Stimulated activated memory B cell treated with anti-CD40 and anti-IgM and Interleukin-4, amounts not matched to agents 10 μg/mL and 1 μg/mL and 100 μg/mL, for 72 hours (primary cell): ENCODE data around the gene OR9Q1.
"Not testable (repeated sequence)": the region's sequence is repeated elsewhere in the genome, so short reads cannot be mapped to it uniquely, and the experiment has no call there.

Source experiments
- ATAC-seq: fragments of 150-1000 bp; cut with Tn5 transposase; 2 replicates; pipeline ENCODE4 v1.10.0; 2021
- H3K27ac Mint-ChIP-seq: one replicate; pipeline ENCODE4 v1.8.0; 2022; ENCODE audit warnings: mild to moderate bottlenecking, mixed read lengths
- H3K27me3 Mint-ChIP-seq: one replicate; pipeline ENCODE4 v1.8.0; 2022; ENCODE audit warnings: mixed read lengths
- H3K36me3 Mint-ChIP-seq: one replicate; pipeline ENCODE4 v1.8.0; 2022; ENCODE audit warnings: mixed read lengths
- H3K4me1 Mint-ChIP-seq: one replicate; pipeline ENCODE4 v1.8.0; 2022; ENCODE audit warnings: mixed read lengths
- H3K4me3 Mint-ChIP-seq: one replicate; pipeline ENCODE4 v1.8.0; 2022; ENCODE audit warnings: mild to moderate bottlenecking, moderate library complexity, mixed read lengths
- H3K9me3 Mint-ChIP-seq: one replicate; pipeline ENCODE4 v1.8.0; 2022; ENCODE audit warnings: mixed read lengths

OR9Q1 gene

GRCh38 chr11:58023435-58023931, at the start of gene OR9Q1:
Gene OR9Q1, plus strand, starts transcription at chr11:58023881. Its CDS starts 155,564 bp downstream, at chr11:58179445.
- peaks cover 14% of the 10 kb centered on the region for H3K27me3 Mint-ChIP-seq
- no peak within 1 kb of the TSS for H3K4me3 Mint-ChIP-seq
- H3K27ac Mint-ChIP-seq: no peak within 1 kb of the TSS
- ATAC-seq: no peak
- H3K4me1 Mint-ChIP-seq: no peaks in the 10 kb centered on the region
- H3K36me3 Mint-ChIP-seq: no peaks in the 10 kb centered on the region
- H3K9me3 Mint-ChIP-seq: no peaks in the 10 kb centered on the region

GRCh38 chr11:57974132-57974531, 49.5 kb upstream of the OR9Q1 start:
- Mint-ChIP-seq H3K27me3 (peaks cover 28% of the 10 kb centered on the region), H3K4me1 (no peaks in the 10 kb centered on the region), H3K9me3 (peaks cover 9% of the 10 kb centered on the region), H3K36me3 (no peaks in the 10 kb centered on the region), H3K4me3 (no peak overlapping the region), H3K27ac (no peak overlapping the region)
- no peak for ATAC-seq

GRCh38 chr11:57974848-57975601, 48.7 kb upstream of the OR9Q1 start:
- no peak overlapping the region for H3K27ac Mint-ChIP-seq
- peaks cover 9% of the 10 kb centered on the region for H3K9me3 Mint-ChIP-seq
- H3K4me1 Mint-ChIP-seq: no peaks in the 10 kb centered on the region
- peaks cover 28% of the 10 kb centered on the region for H3K27me3 Mint-ChIP-seq
- ATAC-seq: no peak
- no peaks in the 10 kb centered on the region for H3K36me3 Mint-ChIP-seq
- H3K4me3 Mint-ChIP-seq: no peak overlapping the region

- peaks cover 11% of the 10 kb centered on the region for H3K9me3 Mint-ChIP-seq
- H3K36me3 Mint-ChIP-seq: no peaks in the 10 kb centered on the region
- peaks cover 7% of the 10 kb centered on the region for H3K27me3 Mint-ChIP-seq
- H3K4me3 Mint-ChIP-seq: no peak overlapping the region
- no peak overlapping the region for H3K27ac Mint-ChIP-seq
- no peak for ATAC-seq
- H3K4me1 Mint-ChIP-seq: no peaks in the 10 kb centered on the region
These were observed 46.0 kb upstream of the OR9Q1 start for GRCh38 chr11:57977709-57978108.

- no peaks in the 10 kb centered on the region for H3K36me3 Mint-ChIP-seq
- no peaks in the 10 kb centered on the region for H3K4me1 Mint-ChIP-seq
- peaks cover 11% of the 10 kb centered on the region for H3K9me3 Mint-ChIP-seq
- H3K4me3 Mint-ChIP-seq: no peak overlapping the region
- peaks cover 11% of the 10 kb centered on the region for H3K27me3 Mint-ChIP-seq
- ATAC-seq: no peak
- no peak overlapping the region for H3K27ac Mint-ChIP-seq
These were observed 44.8 kb upstream of the OR9Q1 start for GRCh38 chr11:57978686-57979531.

- peaks cover 11% of the 10 kb centered on the region for H3K9me3 Mint-ChIP-seq
- no peak overlapping the region for H3K4me3 Mint-ChIP-seq
- no peak overlapping the region for H3K27ac Mint-ChIP-seq
- H3K36me3 Mint-ChIP-seq: no peaks in the 10 kb centered on the region
- H3K4me1 Mint-ChIP-seq: no peaks in the 10 kb centered on the region
- peaks cover 16% of the 10 kb centered on the region for H3K27me3 Mint-ChIP-seq
- ATAC-seq: no peak
These were observed 44.1 kb upstream of the OR9Q1 start for GRCh38 chr11:57979532-57980079.

- Mint-ChIP-seq H3K9me3 (peaks cover 11% of the 10 kb centered on the region), H3K27ac (no peak overlapping the region), H3K4me1 (no peaks in the 10 kb centered on the region), H3K36me3 (no peaks in the 10 kb centered on the region), H3K27me3 (peaks cover 16% of the 10 kb centered on the region), H3K4me3 (no peak overlapping the region)
- ATAC-seq: no peak
These were observed 43.5 kb upstream of the OR9Q1 start for GRCh38 chr11:57980201-57980600.

GRCh38 chr11:57981536-57981935, 42.1 kb upstream of the OR9Q1 start:
- Mint-ChIP-seq H3K4me1 (no peaks in the 10 kb centered on the region), H3K9me3 (peaks cover 7% of the 10 kb centered on the region), H3K27ac (no peak overlapping the region), H3K4me3 (no peak overlapping the region), H3K27me3 (peaks cover 16% of the 10 kb centered on the region), H3K36me3 (no peaks in the 10 kb centered on the region)
- ATAC-seq: no peak

- peaks cover 8% of the 10 kb centered on the region for H3K9me3 Mint-ChIP-seq
- H3K4me3 Mint-ChIP-seq: no peak overlapping the region
- no peak for ATAC-seq
- H3K4me1 Mint-ChIP-seq: no peaks in the 10 kb centered on the region
- no peaks in the 10 kb centered on the region for H3K36me3 Mint-ChIP-seq
- peaks cover 16% of the 10 kb centered on the region for H3K27me3 Mint-ChIP-seq
- H3K27ac Mint-ChIP-seq: no peak overlapping the region
These were observed 40.9 kb upstream of the OR9Q1 start for GRCh38 chr11:57982776-57983175.

- H3K4me3 Mint-ChIP-seq: no peak overlapping the region
- H3K36me3 Mint-ChIP-seq: no peaks in the 10 kb centered on the region
- no peak for ATAC-seq
- no peaks in the 10 kb centered on the region for H3K4me1 Mint-ChIP-seq
- H3K27me3 Mint-ChIP-seq: peaks cover 16% of the 10 kb centered on the region
- H3K9me3 Mint-ChIP-seq: peaks cover 11% of the 10 kb centered on the region
- H3K27ac Mint-ChIP-seq: no peak overlapping the region
These were observed 40.5 kb upstream of the OR9Q1 start for GRCh38 chr11:57983191-57983590.

- not testable (repeated sequence) for H3K9me3 Mint-ChIP-seq, H3K4me1 Mint-ChIP-seq, H3K27ac Mint-ChIP-seq, H3K36me3 Mint-ChIP-seq, H3K4me3 Mint-ChIP-seq, ATAC-seq
- H3K27me3 Mint-ChIP-seq: peaks cover 20% of the 10 kb centered on the region
These were observed 24.2 kb upstream of the OR9Q1 start for GRCh38 chr11:57999523-57999922.

- not testable (repeated sequence) for H3K4me1 Mint-ChIP-seq, H3K9me3 Mint-ChIP-seq, H3K4me3 Mint-ChIP-seq, ATAC-seq, H3K36me3 Mint-ChIP-seq, H3K27ac Mint-ChIP-seq
- H3K27me3 Mint-ChIP-seq: peaks cover 20% of the 10 kb centered on the region
These were observed 23.7 kb upstream of the OR9Q1 start for GRCh38 chr11:58000021-58000420.

- Mint-ChIP-seq H3K36me3 (no peaks in the 10 kb centered on the region), H3K4me1 (no peaks in the 10 kb centered on the region), H3K27ac (no peak overlapping the region), H3K27me3 (peaks cover 20% of the 10 kb centered on the region), H3K9me3 (no peaks in the 10 kb centered on the region), H3K4me3 (no peak overlapping the region)
- no peak for ATAC-seq
These were observed 23.0 kb upstream of the OR9Q1 start for GRCh38 chr11:58000699-58001098.

- Mint-ChIP-seq H3K27me3 (peaks cover 29% of the 10 kb centered on the region), H3K4me1 (no peaks in the 10 kb centered on the region), H3K4me3 (no peak overlapping the region), H3K9me3 (no peaks in the 10 kb centered on the region), H3K27ac (no peak overlapping the region), H3K36me3 (no peaks in the 10 kb centered on the region)
- no peak for ATAC-seq
These were observed 20.6 kb upstream of the OR9Q1 start for GRCh38 chr11:58003036-58003435.

- Mint-ChIP-seq H3K4me3 (no peak overlapping the region), H3K27ac (no peak overlapping the region), H3K4me1 (no peaks in the 10 kb centered on the region), H3K27me3 (peaks cover 29% of the 10 kb centered on the region), H3K36me3 (no peaks in the 10 kb centered on the region), H3K9me3 (no peaks in the 10 kb centered on the region)
- no peak for ATAC-seq
These were observed 20.1 kb upstream of the OR9Q1 start for GRCh38 chr11:58003591-58003990.
